ENCODE measurements around the gene ANKRD40CL. TPM values are rescaled to one million over a fixed set of nuclear protein-coding genes. Genes with fewer than 3 reads are reported as not detected.

Gene ANKRD40CL
- total RNA-seq, 3 donors from 2014 or later: 32.2 to 96.7 (median 57.6) TPM

GRCh38 chr17:50797135-50797810 lies 30.0 kb upstream of the ANKRD40CL start:
- TF ChIP-seq, protein P1, sequence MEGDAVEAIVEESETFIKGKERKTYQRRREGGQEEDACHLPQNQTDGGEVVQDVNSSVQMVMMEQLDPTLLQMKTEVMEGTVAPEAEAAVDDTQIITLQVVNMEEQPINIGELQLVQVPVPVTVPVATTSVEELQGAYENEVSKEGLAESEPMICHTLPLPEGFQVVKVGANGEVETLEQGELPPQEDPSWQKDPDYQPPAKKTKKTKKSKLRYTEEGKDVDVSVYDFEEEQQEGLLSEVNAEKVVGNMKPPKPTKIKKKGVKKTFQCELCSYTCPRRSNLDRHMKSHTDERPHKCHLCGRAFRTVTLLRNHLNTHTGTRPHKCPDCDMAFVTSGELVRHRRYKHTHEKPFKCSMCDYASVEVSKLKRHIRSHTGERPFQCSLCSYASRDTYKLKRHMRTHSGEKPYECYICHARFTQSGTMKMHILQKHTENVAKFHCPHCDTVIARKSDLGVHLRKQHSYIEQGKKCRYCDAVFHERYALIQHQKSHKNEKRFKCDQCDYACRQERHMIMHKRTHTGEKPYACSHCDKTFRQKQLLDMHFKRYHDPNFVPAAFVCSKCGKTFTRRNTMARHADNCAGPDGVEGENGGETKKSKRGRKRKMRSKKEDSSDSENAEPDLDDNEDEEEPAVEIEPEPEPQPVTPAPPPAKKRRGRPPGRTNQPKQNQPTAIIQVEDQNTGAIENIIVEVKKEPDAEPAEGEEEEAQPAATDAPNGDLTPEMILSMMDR (IDR thresholded peaks at IDR 0.05): no peak
- ATAC-seq: no peak
- no peaks in the 10 kb centered on the region for H3K9me3 ChIP-seq
- no peaks in the 10 kb centered on the region for H3K36me3 ChIP-seq (ENCODE audit: low read depth)
- no peaks in the 10 kb centered on the region for H3K4me1 ChIP-seq (ENCODE audit: low read depth)
- no peak overlapping the region for H3K4me3 ChIP-seq
- no peak for DNase-seq
- intact Hi-C loops (cut with DNase I, micrococcal nuclease): no loop called here

DNA sequence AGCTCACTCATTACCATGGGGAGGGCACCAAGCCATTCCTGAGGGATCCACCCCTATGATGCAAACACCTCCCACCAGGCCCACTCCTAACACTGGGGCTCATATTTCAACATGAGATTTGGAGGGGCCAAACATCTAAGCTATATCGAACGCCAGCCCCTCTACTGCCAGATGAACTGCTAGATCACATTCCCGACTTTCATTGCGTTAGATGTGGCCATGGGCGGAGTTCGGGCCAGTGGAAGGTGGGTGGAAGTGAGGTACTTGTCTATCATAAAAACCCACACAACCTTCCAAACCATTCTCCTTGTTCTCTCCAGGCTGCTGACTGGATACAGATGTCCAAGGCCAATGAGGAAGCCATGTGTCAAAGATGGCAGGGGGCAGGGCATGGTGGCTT lies 27.0 kb upstream of the ANKRD40CL start:
- intact Hi-C loops (cut with DNase I, micrococcal nuclease): no loop called here
- Histone ChIP-seq H3K9me3 (no peaks in the 10 kb centered on the region), H3K4me3 (no peak overlapping the region), H3K36me3 (ENCODE audit: low read depth) (no peaks in the 10 kb centered on the region), H3K4me1 (ENCODE audit: low read depth) (no peaks in the 10 kb centered on the region)
- ATAC-seq (no peak), DNase-seq (no peak)
- TF ChIP-seq, protein P1 (IDR thresholded peaks at IDR 0.05): no peak

DNA sequence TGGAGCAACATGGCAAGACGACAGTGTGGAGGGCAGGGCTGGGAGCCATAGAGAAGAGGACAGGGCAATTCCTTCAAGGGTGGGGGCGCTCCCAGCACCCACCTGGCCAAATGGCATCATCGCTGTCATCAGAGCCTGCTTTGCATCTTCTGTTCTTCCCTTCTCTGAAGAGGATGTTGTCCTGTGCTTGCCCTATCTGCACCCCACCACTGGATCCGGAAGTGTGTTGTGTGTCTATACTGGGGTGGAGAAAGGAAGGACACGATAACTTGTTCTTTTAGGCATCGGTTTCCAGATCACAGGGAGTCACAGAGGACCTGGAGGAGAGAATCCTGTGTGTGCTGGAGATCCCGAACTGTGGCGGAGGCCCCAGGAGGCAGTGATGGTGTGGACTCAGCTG lies 25.7 kb upstream of the ANKRD40CL start:
- ATAC-seq (no peak), DNase-seq (no peak)
- intact Hi-C loops (cut with DNase I, micrococcal nuclease): no loop called here
- Histone ChIP-seq H3K36me3 (ENCODE audit: low read depth) (no peaks in the 10 kb centered on the region), H3K9me3 (no peaks in the 10 kb centered on the region), H3K4me1 (ENCODE audit: low read depth) (no peaks in the 10 kb centered on the region), H3K4me3 (no peak overlapping the region)
- TF ChIP-seq, protein P1 (IDR thresholded peaks at IDR 0.05): no peak

GRCh38 chr17:50792132-50792531 lies 24.8 kb upstream of the ANKRD40CL start:
- no peaks in the 10 kb centered on the region for H3K36me3 ChIP-seq (ENCODE audit: low read depth)
- TF ChIP-seq, protein P1 (IDR thresholded peaks at IDR 0.05): no peak
- intact Hi-C loops (cut with DNase I, micrococcal nuclease): no loop called here
- H3K4me1 ChIP-seq (ENCODE audit: low read depth): no peaks in the 10 kb centered on the region
- no peaks in the 10 kb centered on the region for H3K9me3 ChIP-seq
- ATAC-seq: no peak
- no peak overlapping the region for H3K4me3 ChIP-seq
- DNase-seq: no peak

- H3K4me1 ChIP-seq (ENCODE audit: low read depth): no peaks in the 10 kb centered on the region
- no peaks in the 10 kb centered on the region for H3K36me3 ChIP-seq (ENCODE audit: low read depth)
- DNase-seq (no peak), ATAC-seq (no peak)
- H3K9me3 ChIP-seq: no peaks in the 10 kb centered on the region
- no peak overlapping the region for H3K4me3 ChIP-seq
- TF ChIP-seq, protein P1 (IDR thresholded peaks at IDR 0.05): no peak
- intact Hi-C loops (cut with DNase I, micrococcal nuclease): no loop called here
These were observed 23.3 kb upstream of the ANKRD40CL start for GRCh38 chr17:50790618-50791017.
